ENCODE measurements around the gene C19orf73.
"Not testable (repeated sequence)": the region's sequence is repeated elsewhere in the genome, so short reads cannot be mapped to it uniquely, and the experiment has no call there.

Gene C19orf73

DNA sequence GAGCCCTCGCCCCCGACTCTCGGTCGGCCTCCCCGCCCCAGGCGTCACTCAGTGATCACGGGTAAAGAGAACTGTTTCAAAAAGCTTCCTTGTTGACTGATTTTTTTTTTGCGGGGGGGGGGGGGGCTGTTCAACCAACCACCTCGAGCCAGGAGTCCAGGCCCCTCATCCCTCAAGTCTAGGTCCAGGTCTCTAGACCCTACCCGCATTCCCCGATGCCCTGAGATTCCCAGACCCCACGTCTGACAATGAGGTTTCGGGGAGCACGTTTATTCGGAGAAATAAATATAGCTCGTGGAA, 32.0 kb upstream of the C19orf73 start:
- no peak for TF ChIP-seq Cebpa-rat (IDR thresholded peaks at IDR 0.05)
- Histone ChIP-seq H3K9ac (peak overlapping the region; percentile 79 to 91 (median 86)), H3K4me3 (peak overlapping the region; percentile 70 to 86 (median 76)), H3K36me3 (no peaks in the 10 kb centered on the region), H3K27ac (peak overlapping the region; percentile 66 to 90 (median 83); a peak in 19 of 22 replicates), H3K4me1 (peaks cover 44 to 79% (median 73%) of the 10 kb centered on the region in 10 experiments), H3K9me3 (replicated peaks in 1 of 11) (no peaks in the 10 kb centered on the region), H3K4me2 (peak overlapping the region; percentile 94 to 100 (median 99)), H4K20me1 (peaks cover 0 to 5% (median 0%) of the 10 kb centered on the region in 11 experiments; a peak in 2 of 22 replicates), H3K27me3 (peaks cover 0 to 5% (median 0%) of the 10 kb centered on the region in 11 experiments; a peak in 2 of 22 replicates)

- peak overlapping the region; percentile 70 to 86 (median 76) for H3K4me3 ChIP-seq
- H3K27me3 ChIP-seq: no peaks in the 10 kb centered on the region; a peak in 1 of 22 replicates
- no peaks in the 10 kb centered on the region for H3K36me3 ChIP-seq
- H3K9ac ChIP-seq: peak overlapping the region; percentile 79 to 91 (median 86)
- H3K27ac ChIP-seq: peak overlapping the region; percentile 66 to 90 (median 83); a peak in 21 of 22 replicates
- H3K9me3 ChIP-seq (replicated peaks in 1 of 11): no peaks in the 10 kb centered on the region
- TF ChIP-seq Cebpa-rat (IDR thresholded peaks at IDR 0.05): no peak
- H4K20me1 ChIP-seq: peaks cover 0 to 5% (median 0%) of the 10 kb centered on the region in 11 experiments; a peak in 2 of 22 replicates
- H3K4me2 ChIP-seq: peak overlapping the region; percentile 94 to 100 (median 99)
- peaks cover 49 to 79% (median 73%) of the 10 kb centered on the region in 10 experiments for H3K4me1 ChIP-seq
Observed at GRCh38 chr19:49150106-49150943, 31.4 kb upstream of the C19orf73 start.

- peak overlapping the region; percentile 94 to 100 (median 99) for H3K4me2 ChIP-seq
- peak overlapping the region; percentile 79 to 91 (median 86) for H3K9ac ChIP-seq
- TF ChIP-seq Cebpa-rat (IDR thresholded peaks at IDR 0.05): no peak
- no peaks in the 10 kb centered on the region for H3K9me3 ChIP-seq (replicated peaks in 1 of 11)
- H3K4me1 ChIP-seq: peaks cover 50 to 75% (median 70%) of the 10 kb centered on the region in 10 experiments
- peak overlapping the region; percentile 66 to 90 (median 83); a peak in 21 of 22 replicates for H3K27ac ChIP-seq
- H3K36me3 ChIP-seq: no peaks in the 10 kb centered on the region
- no peaks in the 10 kb centered on the region; a peak in 1 of 22 replicates for H3K27me3 ChIP-seq
- H4K20me1 ChIP-seq: peaks cover 0 to 5% (median 0%) of the 10 kb centered on the region in 11 experiments; a peak in 2 of 22 replicates
- peak overlapping the region; percentile 70 to 86 (median 76) for H3K4me3 ChIP-seq
Observed at GRCh38 chr19:49149652-49150105, 30.7 kb upstream of the C19orf73 start.

DNA sequence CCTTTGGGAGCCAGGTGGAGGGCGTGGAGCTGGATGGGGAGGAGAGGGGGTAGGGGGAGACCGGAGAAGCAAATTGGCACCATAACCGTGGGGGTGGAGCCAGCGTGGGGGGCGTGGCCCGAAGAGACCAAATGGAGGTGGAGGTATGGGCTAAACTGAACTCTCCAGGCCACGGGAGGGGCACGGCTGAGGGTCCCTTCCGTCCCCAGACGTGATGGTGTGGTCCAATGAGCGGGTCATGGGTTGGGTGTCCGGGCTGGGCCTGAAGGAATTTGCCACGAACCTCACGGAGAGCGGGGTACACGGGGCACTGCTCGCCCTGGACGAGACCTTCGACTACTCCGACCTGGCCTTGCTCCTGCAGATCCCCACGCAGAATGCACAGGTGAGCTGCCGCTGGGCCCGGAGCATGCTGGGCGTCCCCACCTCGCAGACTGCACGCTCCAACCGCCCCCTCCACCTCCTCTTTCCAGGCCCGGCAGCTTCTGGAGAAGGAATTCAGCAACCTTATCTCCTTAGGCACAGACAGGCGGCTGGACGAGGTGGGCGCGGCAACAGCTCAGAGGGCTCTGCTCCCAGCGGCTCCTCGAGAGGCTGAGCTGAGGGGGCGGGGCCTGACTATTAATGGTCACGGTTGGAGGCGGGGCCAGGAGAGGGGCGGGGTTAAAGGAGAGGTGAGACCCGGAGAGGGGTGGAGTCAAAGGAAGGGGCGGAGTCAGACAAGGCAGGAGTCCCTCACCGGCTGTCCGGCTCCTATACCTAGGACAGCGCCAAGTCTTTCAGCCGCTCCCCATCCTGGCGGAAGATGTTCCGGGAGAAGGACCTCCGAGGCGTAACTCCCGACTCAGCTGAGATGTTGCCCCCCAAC, 30.1 kb upstream of the C19orf73 start:
- H3K4me2 ChIP-seq: peak overlapping the region; percentile 94 to 100 (median 99)
- H3K36me3 ChIP-seq: no peaks in the 10 kb centered on the region
- H3K9me3 ChIP-seq (replicated peaks in 1 of 11): no peaks in the 10 kb centered on the region
- H4K20me1 ChIP-seq: peaks cover 0 to 5% (median 0%) of the 10 kb centered on the region in 11 experiments; a peak in 2 of 22 replicates
- peak overlapping the region; percentile 79 to 91 (median 86) for H3K9ac ChIP-seq
- H3K27me3 ChIP-seq: no peaks in the 10 kb centered on the region; a peak in 1 of 22 replicates
- H3K4me3 ChIP-seq: peak overlapping the region; percentile 70 to 86 (median 76)
- no peak for TF ChIP-seq Cebpa-rat (IDR thresholded peaks at IDR 0.05)
- peaks cover 50 to 70% (median 64%) of the 10 kb centered on the region in 10 experiments for H3K4me1 ChIP-seq
- H3K27ac ChIP-seq: peak overlapping the region in 10 of 11 experiments; percentile 77 to 90 (median 84); a peak in 20 of 22 replicates

- Histone ChIP-seq H3K4me1 (peaks cover 42 to 66% (median 58%) of the 10 kb centered on the region in 10 experiments), H3K9ac (peak overlapping the region in 2 of 11 experiments; percentile 39 to 85; a peak in 1 of 22 replicates)
Observed at GRCh38 chr19:49148044-49148682, 29.2 kb upstream of the C19orf73 start.

DNA sequence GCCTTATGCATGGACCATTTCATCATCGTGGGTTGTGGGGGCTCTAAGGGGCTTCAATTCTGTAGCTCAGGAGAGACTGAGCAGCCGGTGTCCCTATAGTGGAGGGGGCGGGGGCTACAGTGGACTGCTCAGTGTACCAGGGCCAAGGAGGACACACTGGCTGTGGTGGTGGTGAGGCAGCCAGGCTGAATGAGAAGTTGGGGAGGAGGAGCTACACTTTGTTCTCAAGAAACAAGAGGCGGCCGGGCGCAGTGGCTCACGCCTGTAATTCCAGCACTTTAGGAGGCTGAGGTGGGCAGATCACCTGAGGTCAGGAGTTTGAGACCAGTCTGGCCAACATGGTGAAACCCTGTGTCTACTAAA, 27.4 kb upstream of the C19orf73 start:
- Histone ChIP-seq H3K4me3 (peak overlapping the region in 1 of 10 experiments; percentile 37; a peak in 2 of 20 replicates), H3K4me1 (peaks cover 28 to 65% (median 60%) of the 10 kb centered on the region in 10 experiments), H3K4me2 (peak overlapping the region; percentile 23 to 84 (median 63); a peak in 21 of 22 replicates)
- H3K27me3 ChIP-seq; H3K9me3 ChIP-seq (replicated peaks in 1 of 11); H4K20me1 ChIP-seq; H3K27ac ChIP-seq; H3K9ac ChIP-seq; H3K36me3 ChIP-seq: not testable (repeated sequence)

More at GRCh38 chr19:49148044-49148682, 29.2 kb upstream of the C19orf73 start:
- Histone ChIP-seq H3K4me2 (peak overlapping the region; percentile 94 to 100 (median 99); a peak in 21 of 22 replicates), H4K20me1 (peaks cover 0 to 5% (median 0%) of the 10 kb centered on the region in 11 experiments; a peak in 2 of 22 replicates), H3K36me3 (no peaks in the 10 kb centered on the region), H3K9me3 (replicated peaks in 1 of 11) (no peaks in the 10 kb centered on the region), H3K27ac (no peak overlapping the region), H3K4me3 (peak overlapping the region in 2 of 10 experiments; percentile 75 to 78; a peak in 3 of 20 replicates), H3K27me3 (no peaks in the 10 kb centered on the region; a peak in 1 of 22 replicates)
- no peak for TF ChIP-seq Cebpa-rat (IDR thresholded peaks at IDR 0.05)

DNA sequence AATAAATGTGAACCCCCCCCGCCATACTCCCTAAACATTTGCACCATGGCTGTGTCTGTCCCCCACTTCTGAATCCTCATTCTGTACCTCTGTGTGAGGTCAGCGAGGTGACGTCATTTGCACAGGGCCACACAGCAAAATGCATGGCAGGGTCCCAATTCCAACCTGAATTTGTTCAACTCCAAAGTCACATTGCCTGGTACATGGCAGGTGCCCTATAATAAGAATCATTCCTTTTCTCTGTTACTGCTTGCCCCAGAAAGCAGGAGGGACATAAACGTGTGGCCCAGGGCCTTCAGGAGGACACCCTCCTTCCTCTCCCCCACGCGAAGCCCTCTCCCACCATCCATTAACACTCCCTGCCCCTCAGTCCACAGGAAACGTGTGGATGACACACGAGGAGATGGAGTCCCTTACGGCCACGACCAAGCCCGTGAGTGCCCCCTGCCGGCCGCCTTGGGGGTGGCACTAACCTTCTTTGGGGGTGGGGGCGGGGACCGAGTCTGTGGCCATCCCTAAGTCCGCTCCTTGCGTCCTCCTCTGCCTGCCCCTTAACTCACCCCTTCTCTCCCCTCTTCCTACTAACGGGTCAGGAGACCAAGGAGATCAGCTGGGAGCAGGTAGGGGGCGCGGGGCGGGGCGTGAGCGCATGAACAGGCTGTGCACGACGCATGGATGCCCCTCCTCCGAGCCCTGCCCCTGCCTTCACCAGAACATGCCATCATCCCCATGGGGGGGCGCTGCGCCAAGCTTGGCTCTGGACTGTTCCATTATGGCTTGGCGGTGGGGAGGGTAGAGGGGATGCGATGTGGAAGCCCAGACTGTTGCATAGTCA, 26.8 kb upstream of the C19orf73 start:
- Histone ChIP-seq H3K4me2 (peak overlapping the region; percentile 23 to 84 (median 63)), H3K4me3 (peak overlapping the region in 3 of 10 experiments; percentile 17 to 37 (median 36); a peak in 4 of 20 replicates), H3K9ac (peak overlapping the region in 2 of 11 experiments; percentile 14 to 22; a peak in 2 of 22 replicates)

More for the DNA sequence above, 26.8 kb upstream of the C19orf73 start:
- no peak for TF ChIP-seq Cebpa-rat (IDR thresholded peaks at IDR 0.05)
- Histone ChIP-seq H3K27ac (no peak overlapping the region; a peak in 1 of 22 replicates), H4K20me1 (peaks cover 0 to 3% (median 0%) of the 10 kb centered on the region in 11 experiments; a peak in 2 of 22 replicates), H3K36me3 (no peaks in the 10 kb centered on the region), H3K27me3 (no peaks in the 10 kb centered on the region), H3K4me1 (peaks cover 28 to 65% (median 60%) of the 10 kb centered on the region in 10 experiments), H3K9me3 (replicated peaks in 1 of 11) (no peaks in the 10 kb centered on the region)
